ENCODE data around the gene ISCA1. TPM values are rescaled to one million over a fixed set of nuclear protein-coding genes. Genes with fewer than 3 reads are reported as not detected.
"Not testable (repeated sequence)": the region's sequence is repeated elsewhere in the genome, so short reads cannot be mapped to it uniquely, and the experiment has no call there.

The ISCA1 gene
- polyA plus RNA-seq, 1 donor (not counting 4 experiments of a cell fraction or from before 2014, with no cell fraction given) = 37.4 TPM

- Histone ChIP-seq H3K9me1 (ENCODE audit: control insufficient read depth, extremely low read depth, insufficient read depth, low read length) (no peaks in the 10 kb centered on the region), H3K27ac (ENCODE audit: control insufficient read depth, insufficient read depth, low read length) (no peak overlapping the region), H3K4me1 (ENCODE audit: control insufficient read depth, extremely low read depth, insufficient read depth, low read length) (peaks cover 7% of the 10 kb centered on the region), H2AFZ (ENCODE audit: control insufficient read depth, low read length) (no peak overlapping the region), H3K36me3 (ENCODE audit: control insufficient read depth in 2 of 2, extremely low read depth in 1 of 2, insufficient read depth in 2 of 2, low read length in 2 of 2) (peaks cover 31 to 45% of the 10 kb centered on the region in 2 experiments), H3K4me3 (ENCODE audit: control insufficient read depth in 2 of 3, extremely low read depth in 1 of 3, insufficient read depth in 2 of 3, low read depth in 1 of 3, low read length in 3 of 3) (no peak overlapping the region), H4K20me1 (ENCODE audit: control insufficient read depth, extremely low read depth, insufficient read depth, low read length) (no peaks in the 10 kb centered on the region), H3K27me3 (ENCODE audit: control insufficient read depth, extremely low read depth, insufficient read depth, low read length) (no peaks in the 10 kb centered on the region), H3K9me3 (ENCODE audit: control insufficient read depth, low read depth, low read length) (no peaks in the 10 kb centered on the region), H3K9ac (ENCODE audit: control insufficient read depth, extremely low read depth, insufficient read depth, low read length) (no peak overlapping the region), H3K4me2 (ENCODE audit: control insufficient read depth, extremely low read depth, insufficient read depth, low read depth, low read length) (no peak overlapping the region), H3K79me2 (ENCODE audit: control insufficient read depth, insufficient read depth, low read length) (no peaks in the 10 kb centered on the region)
- TF ChIP-seq CTCF (optimal IDR thresholded peaks at IDR 0.05 in 1 of 3, IDR thresholded peaks at IDR 0.05 in 1 of 3, conservative IDR thresholded peaks at IDR 0.05 in 1 of 3; ENCODE audit: extremely low read depth in 1 of 3, insufficient read depth in 2 of 3, low read length in 3 of 3) (no peak), EZH2 (IDR thresholded peaks at IDR 0.05; ENCODE audit: low read length) (no peak)
- FAIRE-seq (no peak), DNase-seq (ENCODE audit: low read depth, low spot score) (no peak)
- dilution Hi-C loops (cut with MboI; ENCODE audit: extremely low pct_ligation_motif_present, low sequenced_read_pairs) = no loop called here
Observed at GRCh38 chr9:86298873-86299272, 16.5 kb upstream of the ISCA1 start.

GRCh38 chr9:86290341-86290740 is 8.0 kb upstream of the ISCA1 start:
- H3K9me1 ChIP-seq (ENCODE audit: control insufficient read depth, extremely low read depth, insufficient read depth, low read length); H4K20me1 ChIP-seq (ENCODE audit: control insufficient read depth, extremely low read depth, insufficient read depth, low read length); dilution Hi-C loops (cut with MboI; ENCODE audit: extremely low pct_ligation_motif_present, low sequenced_read_pairs); H3K36me3 ChIP-seq (ENCODE audit: control insufficient read depth in 2 of 2, extremely low read depth in 1 of 2, insufficient read depth in 2 of 2, low read length in 2 of 2); FAIRE-seq; DNase-seq (ENCODE audit: low read depth, low spot score); H3K4me2 ChIP-seq (ENCODE audit: control insufficient read depth, extremely low read depth, insufficient read depth, low read depth, low read length); H3K9me3 ChIP-seq (ENCODE audit: control insufficient read depth, low read depth, low read length); H3K27me3 ChIP-seq (ENCODE audit: control insufficient read depth, extremely low read depth, insufficient read depth, low read length); H3K27ac ChIP-seq (ENCODE audit: control insufficient read depth, insufficient read depth, low read length); H3K4me3 ChIP-seq (ENCODE audit: control insufficient read depth in 2 of 3, extremely low read depth in 1 of 3, insufficient read depth in 2 of 3, low read depth in 1 of 3, low read length in 3 of 3); H3K79me2 ChIP-seq (ENCODE audit: control insufficient read depth, insufficient read depth, low read length); H3K4me1 ChIP-seq (ENCODE audit: control insufficient read depth, extremely low read depth, insufficient read depth, low read length); H2AFZ ChIP-seq (ENCODE audit: control insufficient read depth, low read length); H3K9ac ChIP-seq (ENCODE audit: control insufficient read depth, extremely low read depth, insufficient read depth, low read length): not testable (repeated sequence)

- Histone ChIP-seq H3K36me3 (ENCODE audit: control insufficient read depth in 2 of 2, extremely low read depth in 1 of 2, insufficient read depth in 2 of 2, low read length in 2 of 2) (peaks cover 0 to 3% of the 10 kb centered on the region in 2 experiments), H2AFZ (ENCODE audit: control insufficient read depth, low read length) (no peak overlapping the region), H3K9me3 (ENCODE audit: control insufficient read depth, low read depth, low read length) (no peaks in the 10 kb centered on the region), H3K4me3 (ENCODE audit: control insufficient read depth in 2 of 3, extremely low read depth in 1 of 3, insufficient read depth in 2 of 3, low read depth in 1 of 3, low read length in 3 of 3) (no peak overlapping the region), H3K27me3 (ENCODE audit: control insufficient read depth, extremely low read depth, insufficient read depth, low read length) (no peaks in the 10 kb centered on the region), H3K9ac (ENCODE audit: control insufficient read depth, extremely low read depth, insufficient read depth, low read length) (no peak overlapping the region), H4K20me1 (ENCODE audit: control insufficient read depth, extremely low read depth, insufficient read depth, low read length) (no peaks in the 10 kb centered on the region), H3K79me2 (ENCODE audit: control insufficient read depth, insufficient read depth, low read length) (no peaks in the 10 kb centered on the region), H3K9me1 (ENCODE audit: control insufficient read depth, extremely low read depth, insufficient read depth, low read length) (no peaks in the 10 kb centered on the region), H3K27ac (ENCODE audit: control insufficient read depth, insufficient read depth, low read length) (no peak overlapping the region), H3K4me2 (ENCODE audit: control insufficient read depth, extremely low read depth, insufficient read depth, low read depth, low read length) (no peak overlapping the region), H3K4me1 (ENCODE audit: control insufficient read depth, extremely low read depth, insufficient read depth, low read length) (no peaks in the 10 kb centered on the region)
- dilution Hi-C loops (cut with MboI; ENCODE audit: extremely low pct_ligation_motif_present, low sequenced_read_pairs) = no loop called here
- DNase-seq (ENCODE audit: low read depth, low spot score) (no peak), FAIRE-seq (no peak)
- no peak for TF ChIP-seq EZH2 (IDR thresholded peaks at IDR 0.05; ENCODE audit: low read length)
- no peak for TF ChIP-seq CTCF (optimal IDR thresholded peaks at IDR 0.05 in 1 of 3, IDR thresholded peaks at IDR 0.05 in 1 of 3, conservative IDR thresholded peaks at IDR 0.05 in 1 of 3; ENCODE audit: extremely low read depth in 1 of 3, insufficient read depth in 2 of 3, low read length in 3 of 3)
Observed at GRCh38 chr9:86288499-86289198, 6.3 kb upstream of the ISCA1 start.
